GM18867 (cell line): ENCODE measurements around the gene C2.
"Not testable (repeated sequence)": the region's sequence is repeated elsewhere in the genome, so short reads cannot be mapped to it uniquely, and the experiment has no call there.

Source experiments
- ATAC-seq: cut with Tn5 transposase; IDR thresholded peaks from one replicate; pipeline ENCODE4 v1.9.1; 2021; ENCODE audit warnings: mild to moderate bottlenecking, moderate library complexity; ENCODE audit not compliant: unreplicated experiment

Gene C2

GRCh38 chr6:31898383-31899011 lies 29.0 kb upstream of the C2 start:
- ATAC-seq: no peak

- no peak for ATAC-seq
Observed at GRCh38 chr6:31899215-31899614, 28.3 kb upstream of the C2 start.

GRCh38 chr6:31899882-31900722 lies 27.4 kb upstream of the C2 start:
- no peak for ATAC-seq

- no peak for ATAC-seq
Observed at GRCh38 chr6:31900917-31901414, 26.6 kb upstream of the C2 start.

- no peak for ATAC-seq
Observed at GRCh38 chr6:31901415-31901952, 26.0 kb upstream of the C2 start.

- peak; percentile 55 for ATAC-seq
Observed at GRCh38 chr6:31901953-31902643, 25.4 kb upstream of the C2 start, which contains the start of gene ZBTB12. TSS of gene ZBTB12 (minus strand) at chr6:31902086. CDS start at chr6:31901305, 781 bp downstream.

- ATAC-seq: no peak
Observed at GRCh38 chr6:31903957-31904356, 23.6 kb upstream of the C2 start.

- no peak for ATAC-seq
Observed at GRCh38 chr6:31905041-31905440, 22.5 kb upstream of the C2 start.

- ATAC-seq: no peak
Observed at GRCh38 chr6:31906122-31906521, 21.4 kb upstream of the C2 start.

- ATAC-seq: not testable (repeated sequence)
Observed at GRCh38 chr6:31906727-31907126, 20.8 kb upstream of the C2 start.

- ATAC-seq: no peak
Observed at GRCh38 chr6:31907158-31907813, 20.2 kb upstream of the C2 start.

- ATAC-seq: not testable (repeated sequence)
Observed at GRCh38 chr6:31908255-31908654, 19.3 kb upstream of the C2 start.

- peak; percentile 83 for ATAC-seq
Observed at GRCh38 chr6:31908791-31909190, 18.7 kb upstream of the C2 start.

- not testable (repeated sequence) for ATAC-seq
Observed at GRCh38 chr6:31909298-31909697, 18.2 kb upstream of the C2 start.

GRCh38 chr6:31911826-31912585 lies 15.5 kb upstream of the C2 start:
- no peak for ATAC-seq

- ATAC-seq: no peak
Observed at GRCh38 chr6:31915351-31915750, 12.2 kb upstream of the C2 start.

GRCh38 chr6:31915756-31916155 lies 11.8 kb upstream of the C2 start:
- ATAC-seq: no peak

GRCh38 chr6:31918069-31918720 lies 9.3 kb upstream of the C2 start:
- ATAC-seq: no peak

GRCh38 chr6:31919624-31920303 lies 7.8 kb upstream of the C2 start:
- no peak for ATAC-seq
